GM12878 (cell line): ENCODE data around the gene RFC1. TPM values are rescaled to one million over a fixed set of nuclear protein-coding genes. Genes with fewer than 3 reads are reported as not detected.

ENCODE experiments used
- ATAC-seq: fragments of 200-7000 bp; cut with Tn5 transposase; 3 replicates; pipeline ENCODE4 v1.9.1; 2020; ENCODE audit warnings: mild to moderate bottlenecking, moderate library complexity
- BruUV-seq: library from RNA; stranded (reverse); fragments of 400-500 nt; replicated peaks from 2 replicates; lab custom pipeline; 2021; lab: Mats Ljungman, UMichigan
- CTCF ChIA-PET: fragments of 300-600 bp; sonication (Branson Sonifier 250); formaldehyde crosslinking; extraction: SDS; loops from one replicate; lab custom pipeline; 2021; ENCODE audit warnings: inconsistent platforms; lab: Yijun Ruan, JAX
- POLR2A ChIA-PET: fragments of 350-600 bp; formaldehyde crosslinking; extraction: SDS; loops from one replicate; lab custom pipeline; 2021; ENCODE audit warnings: inconsistent platforms; lab: Charles Lee
- RAD21 ChIA-PET: fragments of 300-600 bp; sonication (Branson Sonifier 250); formaldehyde crosslinking; loops from one replicate; lab custom pipeline; 2023; ENCODE audit warnings: antibody characterized with exemption; ENCODE audit not compliant: unreplicated experiment; lab: Charles Lee
- SMC1A ChIA-PET: fragments of 300-600 bp; sonication (Branson Sonifier 250); formaldehyde crosslinking; loops from one replicate; lab custom pipeline; 2023; ENCODE audit not compliant: unreplicated experiment, uncharacterized antibody; lab: Charles Lee
- DNase-seq: peaks from one replicate; pipeline ENCODE4 v3.0.0-alpha.2; 2011; ENCODE audit warnings: low read depth, low spot score
- FAIRE-seq: peaks from 3 replicates; lab custom pipeline; 2011; peaks lifted over from hg19 to GRCh38; lab: Jason Lieb, UNC
- H2AFZ ChIP-seq: 2 replicates; pipeline ENCODE4 v1.6.0; 2011; ENCODE audit warnings: low read depth, low read length, control low read depth; ENCODE audit not compliant: control insufficient read depth
- H3K27ac ChIP-seq: 2 replicates; pipeline ENCODE4 v1.5.1; 2011; ENCODE audit warnings: control low read depth; ENCODE audit not compliant: control insufficient read depth, insufficient read depth
- H3K27me3 ChIP-seq, 2 experiments: replicated peaks in 1 of 2; 2 replicates each; pipeline versions ENCODE4 v1.6.0 to v1.6.1; 2011; ENCODE audit warnings: low read length in 1 of 2; ENCODE audit not compliant: control insufficient read depth in 2 of 2, insufficient read depth in 2 of 2
- H3K36me3 ChIP-seq, 2 experiments: 2 replicates each; pipeline ENCODE4 v1.5.1; 2011; ENCODE audit warnings: low read length in 1 of 2; ENCODE audit not compliant: control insufficient read depth in 2 of 2, insufficient read depth in 2 of 2
- H3K4me1 ChIP-seq: 2 replicates; pipeline ENCODE4 v1.6.1; 2011; ENCODE audit warnings: mild to moderate bottlenecking, low read length, moderate library complexity, mixed read lengths; ENCODE audit not compliant: control insufficient read depth, insufficient read depth
- H3K4me2 ChIP-seq: 2 replicates; pipeline ENCODE4 v1.6.0; 2011; ENCODE audit warnings: control low read depth; ENCODE audit not compliant: control insufficient read depth, insufficient read depth
- H3K4me3 ChIP-seq: fragments of 200-600 bp; sonication (generic); 2 replicates; pipeline ENCODE4 v1.5.1; 2016
- H3K79me2 ChIP-seq: 2 replicates; pipeline ENCODE4 v1.6.0; 2011; ENCODE audit warnings: low read length; ENCODE audit not compliant: control insufficient read depth, insufficient read depth
- H3K9ac ChIP-seq: 2 replicates; pipeline ENCODE4 v1.8.0; 2011; ENCODE audit warnings: low read length, control low read depth, mixed read lengths; ENCODE audit not compliant: control insufficient read depth, insufficient read depth
- H3K9me3 ChIP-seq: replicated peaks from 3 replicates; pipeline ENCODE4 v1.5.1; 2011; ENCODE audit warnings: mild to moderate bottlenecking, low read length; ENCODE audit not compliant: control insufficient read depth, insufficient read depth
- H4K20me1 ChIP-seq: 2 replicates; pipeline ENCODE4 v1.6.0; 2011; ENCODE audit not compliant: control insufficient read depth, insufficient read depth
- BRCA1 ChIP-seq: IDR thresholded peaks from 2 replicates; pipeline ENCODE4 v1.6.1; 2011; ENCODE audit warnings: low read depth, low read length, improper control_type of control experiment
- CEBPB ChIP-seq, 2 experiments: fragments of 150-350 bp in 1 of 2; IDR thresholded peaks; 2 replicates each; pipeline ENCODE4 v1.6.1; 2012 to 2014; ENCODE audit warnings: low read depth in 2 of 2, low read length in 2 of 2, borderline replicate concordance in 1 of 2, inconsistent platforms in 1 of 2
- ETV6 ChIP-seq, 2 experiments: fragments of 450-650 bp in 1 of 2; IDR thresholded peaks in 1 of 2; conservative IDR thresholded peaks in 1 of 2; 2 replicates each; pipeline ENCODE4 v1.6.1; 2014; ENCODE audit warnings: antibody characterized with exemption in 1 of 2, borderline replicate concordance in 1 of 2, low read depth in 1 of 2, mild to moderate bottlenecking in 1 of 2, moderate library complexity in 1 of 2
- FOXK2 ChIP-seq: fragments of 450-650 bp; IDR thresholded peaks from 2 replicates; pipeline ENCODE4 v1.6.1; 2017; ENCODE audit warnings: mild to moderate bottlenecking, moderate library complexity
- GATAD2B ChIP-seq: fragments of 450-650 bp; conservative IDR thresholded peaks from 2 replicates; pipeline ENCODE4 v1.6.1; 2017; ENCODE audit warnings: low read depth, mild to moderate bottlenecking, moderate library complexity
- HDAC6 ChIP-seq: fragments of 200-600 bp; sonication (generic); IDR thresholded peaks from one replicate; pipeline ENCODE4 v1.8.0; 2017; ENCODE audit warnings: antibody characterized with exemption; ENCODE audit not compliant: unreplicated experiment
- IRF4 ChIP-seq: IDR thresholded peaks from 2 replicates; pipeline ENCODE4 v1.6.1; 2011; ENCODE audit warnings: low read depth, low read length
- MXI1 ChIP-seq: fragments of 150-350 bp; IDR thresholded peaks from 2 replicates; pipeline ENCODE4 v1.6.1; 2011; ENCODE audit warnings: low read depth, mild to moderate bottlenecking, inconsistent platforms, low read length, improper control_type of control experiment
- RBBP5 ChIP-seq: fragments of 200-600 bp; sonication (generic); conservative IDR thresholded peaks from 2 replicates; pipeline ENCODE4 v1.6.1; 2016
- SREBF2 ChIP-seq: IDR thresholded peaks from 2 replicates; pipeline ENCODE4 v1.6.1; 2012; ENCODE audit warnings: mild to moderate bottlenecking, low read length
- WGBS: methylation state at CpG from one replicate; pipeline ENCODE4 v1.1.6; 2016; ENCODE audit warnings: low lambda C conversion rate; ENCODE audit not compliant: insufficient replicate concordance, insufficient coverage; ENCODE audit errors: missing lambda C conversion rate; 5-methylcytosine and 5-hydroxymethylcytosine counted together
- in situ Hi-C: fragments of 300-500 bp; cut with MboI; formaldehyde crosslinking; loops from 9 replicates; pipeline ENCODE4 v1.14.3; 2018; ENCODE audit warnings: mixed read lengths
- intact Hi-C: fragments of 100-400 bp; cut with micrococcal nuclease; formaldehyde crosslinking; loops from one replicate; pipeline ENCODE4 v1.14.2; 2022; ENCODE audit not compliant: unreplicated experiment
- polyA plus RNA-seq, 11 experiments: library from polyadenylated mRNA; depleted of rRNA in 4 of 11; unstranded in 6 of 11; stranded (reverse) in 5 of 11; fragments of >200 nt; fragmentation: Nextera tagmentation in 4 of 11; fragmentation: Illumina TruSeq in 1 of 11; extraction: Ambion mirVana in 4 of 11; extraction: Trizol in 1 of 11; gene quantifications; 1 replicate in 1 of 11; 2 replicates in 10 of 11; pipeline versions ENCODE4 v1.2.1 to v1.2.3, GENCODE V29; 2011 to 2016; ENCODE audit warnings: inconsistent platforms in 2 of 11, missing spikeins in 2 of 11, low read depth in 1 of 11
- total RNA-seq, 4 experiments: library from RNA; depleted of rRNA in 3 of 4; stranded (reverse); fragments of >200 nt in 3 of 4; fragmentation: Illumina TruSeq in 1 of 4; extraction: Trizol in 1 of 4; gene quantifications; 2 replicates each; pipeline versions ENCODE4 v1.2.1 to v1.2.3, GENCODE V29; 2013 to 2021
- TF ChIP-seq, protein P1 (sequence below): fragments of 450-650 bp; IDR thresholded peaks from 2 replicates; pipeline ENCODE4 v1.6.1; 2017; ENCODE audit warnings: mild to moderate bottlenecking, moderate library complexity

Gene RFC1
- total and polyA plus RNA-seq, 10 of the 15 experiments (the other 5 are each of a cell fraction or from before 2014, with no cell fraction given): 22.5 to 67.8 (median 40.3) TPM

GRCh38 chr4:39255871-39256270 lies 110.3 kb downstream of the RFC1 start:
- no peak for FAIRE-seq
- ChIA-PET POLR2A (no interaction called here), CTCF (interaction anchor here (1.0 kb wide), 1 partner anchor 15 kb away, joined by 3 read pairs; no protein-coding TSS in a partner anchor), SMC1A (interaction anchor here (1.1 kb wide), 1 partner anchor 13 kb away, joined by 3 read pairs; no protein-coding TSS in a partner anchor), RAD21 (no interaction called here)
- no peaks in the 10 kb centered on the region for H3K9me3 ChIP-seq
- no peak overlapping the region for H3K9ac ChIP-seq
- intact Hi-C loops (no loop called here), in situ Hi-C loops (no loop called here)
- H2AFZ ChIP-seq: no peak overlapping the region
- WGBS: 96% methylated on average over 5 of the region's 5 CpGs
- no peaks in the 10 kb centered on the region for H3K79me2 ChIP-seq
- no peaks in the 10 kb centered on the region for H3K36me3 ChIP-seq
- no peak overlapping the region for H3K4me3 ChIP-seq
- no peaks in the 10 kb centered on the region for H3K4me1 ChIP-seq
- H4K20me1 ChIP-seq: no peaks in the 10 kb centered on the region
- TF ChIP-seq ETV6 (conservative IDR thresholded peaks at IDR 0.05 in 1 of 2, IDR thresholded peaks at IDR 0.05 in 1 of 2; ENCODE audit: borderline replicate concordance in 1 of 2, low read depth in 1 of 2) (no peak), BRCA1 (no peak), SREBF2 (no peak), CEBPB (IDR thresholded peaks at IDR 0.05; ENCODE audit: borderline replicate concordance in 1 of 2, low read depth in 2 of 2, low read length in 2 of 2) (no peak), MXI1 (no peak), HDAC6 (no peak), FOXK2 (no peak), RBBP5 (no peak), IRF4 (no peak), GATAD2B (no peak)
- TF ChIP-seq, protein P1, sequence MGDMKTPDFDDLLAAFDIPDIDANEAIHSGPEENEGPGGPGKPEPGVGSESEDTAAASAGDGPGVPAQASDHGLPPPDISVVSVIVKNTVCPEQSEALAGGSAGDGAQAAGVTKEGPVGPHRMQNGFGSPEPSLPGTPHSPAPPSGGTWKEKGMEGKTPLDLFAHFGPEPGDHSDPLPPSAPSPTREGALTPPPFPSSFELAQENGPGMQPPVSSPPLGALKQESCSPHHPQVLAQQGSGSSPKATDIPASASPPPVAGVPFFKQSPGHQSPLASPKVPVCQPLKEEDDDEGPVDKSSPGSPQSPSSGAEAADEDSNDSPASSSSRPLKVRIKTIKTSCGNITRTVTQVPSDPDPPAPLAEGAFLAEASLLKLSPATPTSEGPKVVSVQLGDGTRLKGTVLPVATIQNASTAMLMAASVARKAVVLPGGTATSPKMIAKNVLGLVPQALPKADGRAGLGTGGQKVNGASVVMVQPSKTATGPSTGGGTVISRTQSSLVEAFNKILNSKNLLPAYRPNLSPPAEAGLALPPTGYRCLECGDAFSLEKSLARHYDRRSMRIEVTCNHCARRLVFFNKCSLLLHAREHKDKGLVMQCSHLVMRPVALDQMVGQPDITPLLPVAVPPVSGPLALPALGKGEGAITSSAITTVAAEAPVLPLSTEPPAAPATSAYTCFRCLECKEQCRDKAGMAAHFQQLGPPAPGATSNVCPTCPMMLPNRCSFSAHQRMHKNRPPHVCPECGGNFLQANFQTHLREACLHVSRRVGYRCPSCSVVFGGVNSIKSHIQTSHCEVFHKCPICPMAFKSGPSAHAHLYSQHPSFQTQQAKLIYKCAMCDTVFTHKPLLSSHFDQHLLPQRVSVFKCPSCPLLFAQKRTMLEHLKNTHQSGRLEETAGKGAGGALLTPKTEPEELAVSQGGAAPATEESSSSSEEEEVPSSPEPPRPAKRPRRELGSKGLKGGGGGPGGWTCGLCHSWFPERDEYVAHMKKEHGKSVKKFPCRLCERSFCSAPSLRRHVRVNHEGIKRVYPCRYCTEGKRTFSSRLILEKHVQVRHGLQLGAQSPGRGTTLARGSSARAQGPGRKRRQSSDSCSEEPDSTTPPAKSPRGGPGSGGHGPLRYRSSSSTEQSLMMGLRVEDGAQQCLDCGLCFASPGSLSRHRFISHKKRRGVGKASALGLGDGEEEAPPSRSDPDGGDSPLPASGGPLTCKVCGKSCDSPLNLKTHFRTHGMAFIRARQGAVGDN: no peak
- H3K4me2 ChIP-seq: no peak overlapping the region
- no TSS peak for BruUV-seq
- H3K27me3 ChIP-seq: no peaks in the 10 kb centered on the region
- ATAC-seq: no peak
- no peak for DNase-seq
- H3K27ac ChIP-seq: no peak overlapping the region
